Smooth muscle cell (in vitro differentiated cells): ENCODE measurements around the gene GK2. TPM values are rescaled to one million over a fixed set of nuclear protein-coding genes. Genes with fewer than 3 reads are reported as not detected.

Experiments
- DNase-seq: peaks from one replicate; lab custom pipeline; 2025; ENCODE audit not compliant: unreplicated experiment; lab: John Stamatoyannopoulos, UW
- H2AFZ ChIP-seq: fragments of 200-600 bp; sonication (generic); 2 replicates; pipeline ENCODE4 v1.6.0; 2016; ENCODE audit warnings: antibody characterized with exemption, low read depth, mild to moderate bottlenecking
- H3F3A ChIP-seq: fragments of 200-600 bp; sonication (generic); 2 replicates; pipeline ENCODE4 v1.6.0; 2017; ENCODE audit warnings: antibody characterized with exemption, low read depth
- H3K27ac ChIP-seq: fragments of 200-600 bp; sonication (generic); 2 replicates; pipeline ENCODE4 v1.5.1; 2016; ENCODE audit warnings: low read depth, mild to moderate bottlenecking
- H3K27me3 ChIP-seq: fragments of 200-600 bp; sonication (generic); 2 replicates; pipeline ENCODE4 v1.6.1; 2016; ENCODE audit warnings: low read depth, mild to moderate bottlenecking
- H3K36me3 ChIP-seq: fragments of 200-600 bp; sonication (generic); 2 replicates; pipeline ENCODE4 v1.5.1; 2016; ENCODE audit warnings: low read depth
- H3K4me1 ChIP-seq: fragments of 200-600 bp; sonication (generic); 2 replicates; pipeline ENCODE4 v1.5.1; 2016; ENCODE audit warnings: low read depth
- H3K4me2 ChIP-seq: fragments of 200-600 bp; sonication (generic); 2 replicates; pipeline ENCODE4 v1.6.0; 2016; ENCODE audit warnings: mild to moderate bottlenecking
- H3K4me3 ChIP-seq: fragments of 200-600 bp; sonication (generic); 2 replicates; pipeline ENCODE4 v1.5.1; 2016; ENCODE audit warnings: mild to moderate bottlenecking
- H3K79me2 ChIP-seq: fragments of 200-600 bp; sonication (generic); 2 replicates; pipeline ENCODE4 v1.6.0; 2016; ENCODE audit warnings: low read depth, mild to moderate bottlenecking
- H3K9ac ChIP-seq: fragments of 200-600 bp; sonication (generic); 2 replicates; pipeline ENCODE4 v1.6.0; 2016; ENCODE audit warnings: low read depth
- H3K9me3 ChIP-seq: fragments of 200-600 bp; sonication (generic); replicated peaks from 2 replicates; pipeline ENCODE4 v1.5.1; 2016; ENCODE audit warnings: low read depth
- H4K20me1 ChIP-seq: fragments of 200-600 bp; sonication (generic); 2 replicates; pipeline ENCODE4 v1.6.0; 2016; ENCODE audit warnings: low read depth
- WGBS: methylation state at CpG from one replicate; pipeline ENCODE4 v1.1.7; 2016; ENCODE audit warnings: low lambda C conversion rate; 5-methylcytosine and 5-hydroxymethylcytosine counted together
- polyA plus RNA-seq: library from polyadenylated mRNA; unstranded; fragments of >200 nt; fragmentation: Nextera tagmentation; extraction: Ambion mirVana; gene quantifications from 2 replicates; pipeline ENCODE4 v1.2.1, GENCODE V29; 2016
- total RNA-seq: library from RNA; depleted of rRNA; stranded (reverse); fragments of >200 nt; gene quantifications from 2 replicates; pipeline ENCODE4 v1.2.3, GENCODE V29; 2014
- TF ChIP-seq, protein P1 (sequence below): fragments of 200-600 bp; sonication (generic); IDR thresholded peaks from 2 replicates; pipeline ENCODE4 v1.5.1; 2017; ENCODE audit warnings: borderline replicate concordance, mild to moderate bottlenecking, antibody characterized with exemption; ENCODE audit not compliant: insufficient read depth, poor library complexity, severe bottlenecking

The GK2 gene
- total and polyA plus RNA-seq, 2 experiments from 2014 or later: not detected

DNA sequence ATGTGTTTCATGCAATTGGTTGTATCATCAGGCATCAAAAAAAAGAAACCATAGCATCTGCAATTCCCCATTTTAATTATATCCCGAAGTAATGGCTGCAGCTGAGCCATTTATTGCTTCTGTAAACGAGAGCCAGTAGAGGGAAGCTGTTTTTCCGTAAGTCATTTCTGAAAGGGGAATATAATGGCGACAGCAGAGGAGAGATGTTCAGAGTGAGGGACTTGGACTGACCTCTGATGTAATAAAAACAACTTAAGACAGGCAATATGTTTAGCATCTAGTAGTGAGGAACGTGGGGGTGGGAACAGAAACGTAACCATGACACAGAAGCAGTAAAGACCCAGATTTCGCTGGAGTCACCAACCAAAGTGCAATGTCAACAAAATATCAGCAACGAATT is 50.7 kb downstream of the GK2 start:
- no peak overlapping the region for H3K27ac ChIP-seq
- DNase-seq: no peak
- peak overlapping the region; percentile 36 for H2AFZ ChIP-seq
- no peaks in the 10 kb centered on the region for H3F3A ChIP-seq
- H3K27me3 ChIP-seq: no peaks in the 10 kb centered on the region
- H3K36me3 ChIP-seq: no peaks in the 10 kb centered on the region
- H3K4me3 ChIP-seq: no peak overlapping the region
- no peaks in the 10 kb centered on the region for H3K79me2 ChIP-seq
- H4K20me1 ChIP-seq: no peaks in the 10 kb centered on the region
- no peak overlapping the region for H3K4me2 ChIP-seq
- 65% methylated on average over 8 of the region's 8 CpGs for WGBS
- no peaks in the 10 kb centered on the region for H3K4me1 ChIP-seq
- H3K9ac ChIP-seq: no peak overlapping the region
- TF ChIP-seq, protein P1, sequence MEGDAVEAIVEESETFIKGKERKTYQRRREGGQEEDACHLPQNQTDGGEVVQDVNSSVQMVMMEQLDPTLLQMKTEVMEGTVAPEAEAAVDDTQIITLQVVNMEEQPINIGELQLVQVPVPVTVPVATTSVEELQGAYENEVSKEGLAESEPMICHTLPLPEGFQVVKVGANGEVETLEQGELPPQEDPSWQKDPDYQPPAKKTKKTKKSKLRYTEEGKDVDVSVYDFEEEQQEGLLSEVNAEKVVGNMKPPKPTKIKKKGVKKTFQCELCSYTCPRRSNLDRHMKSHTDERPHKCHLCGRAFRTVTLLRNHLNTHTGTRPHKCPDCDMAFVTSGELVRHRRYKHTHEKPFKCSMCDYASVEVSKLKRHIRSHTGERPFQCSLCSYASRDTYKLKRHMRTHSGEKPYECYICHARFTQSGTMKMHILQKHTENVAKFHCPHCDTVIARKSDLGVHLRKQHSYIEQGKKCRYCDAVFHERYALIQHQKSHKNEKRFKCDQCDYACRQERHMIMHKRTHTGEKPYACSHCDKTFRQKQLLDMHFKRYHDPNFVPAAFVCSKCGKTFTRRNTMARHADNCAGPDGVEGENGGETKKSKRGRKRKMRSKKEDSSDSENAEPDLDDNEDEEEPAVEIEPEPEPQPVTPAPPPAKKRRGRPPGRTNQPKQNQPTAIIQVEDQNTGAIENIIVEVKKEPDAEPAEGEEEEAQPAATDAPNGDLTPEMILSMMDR: no peak
- no peaks in the 10 kb centered on the region for H3K9me3 ChIP-seq

Other genes with a start within 250 kb of the GK2 start
- gene NAA11, start 82.2 kb downstream of the GK2 start, total RNA-seq: not detected in 2 replicates
- gene NAA11, start 82.2 kb downstream of the GK2 start, polyA plus RNA-seq: not detected in 2 replicates